Measurements from ENCODE around the gene PPFIBP2. TPM values are rescaled to one million over a fixed set of nuclear protein-coding genes. Genes with fewer than 3 reads are reported as not detected.

PPFIBP2 gene
- total and polyA plus RNA-seq, 2 of the 13 experiments (the other 11 are each of a cell fraction or from before 2014, with no cell fraction given), result 15.0 to 52.5 TPM

DNA sequence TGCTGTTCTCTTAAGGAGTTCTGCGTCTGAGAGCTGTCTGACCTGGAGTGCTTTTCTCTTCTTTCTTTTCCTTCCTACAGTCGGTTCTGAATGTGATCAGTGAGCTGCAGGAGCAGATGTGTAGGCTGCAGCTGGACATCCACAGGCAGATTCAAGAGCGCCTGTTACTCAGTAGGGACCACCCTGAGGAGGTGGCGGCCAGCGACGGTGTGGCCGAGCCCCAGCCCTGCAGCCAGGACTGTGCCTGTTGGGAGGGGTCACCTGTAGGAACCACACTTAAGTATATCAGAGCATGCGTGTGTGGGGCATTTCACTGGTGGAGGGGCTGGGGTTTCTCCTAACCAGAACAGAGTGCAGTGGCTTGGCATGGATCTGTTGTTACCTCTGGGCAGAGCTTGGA lies 103.2 kb downstream of the PPFIBP2 start (continued):
- TF ChIP-seq ZNF501 (CRISPR knock-in tag; IDR thresholded peaks at IDR 0.05) (no peak), SOX6 (IDR thresholded peaks at IDR 0.05) (no peak), SOX6 (CRISPR knock-in tag; IDR thresholded peaks at IDR 0.05) (no peak)

DNA sequence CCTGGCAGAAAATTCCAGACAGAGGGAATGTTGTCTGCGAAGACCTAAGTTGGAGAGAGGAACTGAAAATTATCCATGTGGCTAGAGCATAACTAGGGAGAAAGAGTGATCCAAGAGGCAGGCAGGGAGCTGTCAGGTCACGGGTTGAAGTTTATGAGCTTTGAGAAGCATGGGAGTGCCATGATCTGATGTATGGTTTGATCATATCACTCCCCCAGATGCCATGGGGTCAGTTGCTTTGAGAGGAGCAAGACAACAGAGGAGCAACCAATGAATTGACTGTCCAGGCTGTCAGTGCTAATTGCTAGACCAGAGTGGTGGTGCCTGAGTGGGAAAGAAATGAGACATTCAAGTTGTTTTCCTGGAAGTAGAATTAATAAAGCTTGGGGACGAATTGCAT lies 105.5 kb downstream of the PPFIBP2 start:
- CTCF ChIA-PET (ENCODE audit: low intra/inter-chr PET ratio, low total read pairs), result no interaction called here
- no peak for FAIRE-seq

More for the DNA sequence above, 105.5 kb downstream of the PPFIBP2 start:
- Histone ChIP-seq H2AFZ (ENCODE audit: low read length) (no peak overlapping the region), H3K79me2 (ENCODE audit: insufficient read depth, low read length) (no peaks in the 10 kb centered on the region), H3K36me3 (replicated peaks in 1 of 2; ENCODE audit: control insufficient read depth in 1 of 2, insufficient read depth in 2 of 2, low read length in 2 of 2) (peaks cover 23 to 46% of the 10 kb centered on the region in 2 experiments), H3K4me2 (ENCODE audit: low read depth, low read length) (no peak overlapping the region), H3K27ac (ENCODE audit: extremely low read length, insufficient read depth, low read length) (no peak overlapping the region), H3K9me3 (ENCODE audit: low read length) (no peaks in the 10 kb centered on the region), H3K9ac (ENCODE audit: insufficient read depth, low read depth, low read length) (no peak overlapping the region), H3K4me3 (replicated peaks in 1 of 3; ENCODE audit: insufficient read depth in 1 of 3, low read depth in 2 of 3, low read length in 3 of 3) (no peak overlapping the region), H3K27me3 (ENCODE audit: control insufficient read depth in 1 of 2, insufficient read depth in 2 of 2, low read length in 2 of 2) (no peaks in the 10 kb centered on the region), H4K20me1 (ENCODE audit: insufficient read depth, low read length) (no peaks in the 10 kb centered on the region), H3K4me1 (ENCODE audit: insufficient read depth, low read length) (peaks cover 5% of the 10 kb centered on the region; the same call in 1 of the 2 replicates)
- BruUV-seq (replicated peaks), result no TSS peak
- DNase-seq (ENCODE audit: low spot score), result no peak
- TF ChIP-seq, protein P1, sequence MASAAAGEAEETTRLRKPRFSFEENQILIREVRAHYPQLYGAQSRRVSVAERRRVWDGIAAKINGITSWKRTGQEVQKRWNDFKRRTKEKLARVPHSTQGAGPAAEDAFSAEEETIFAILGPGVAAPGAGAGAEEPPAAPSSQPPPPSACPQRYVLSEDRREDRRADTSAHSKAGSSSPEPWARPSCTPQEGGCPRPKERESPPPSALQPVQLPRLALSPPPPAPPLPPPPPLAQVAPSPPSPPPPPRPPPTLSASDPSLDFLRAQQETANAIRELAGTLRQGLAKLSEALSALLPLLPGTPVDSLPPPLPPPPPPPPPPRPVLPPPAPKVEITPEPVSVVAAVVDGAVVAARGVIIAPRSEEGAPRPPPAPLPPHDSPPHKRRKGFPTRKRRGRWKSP (CRISPR knock-in tag; IDR thresholded peaks at IDR 0.05), result no peak
- TF ChIP-seq ZNF7 (CRISPR knock-in tag; IDR thresholded peaks at IDR 0.05), result no peak
- no peak for TF ChIP-seq ZNF343 (CRISPR knock-in tag; IDR thresholded peaks at IDR 0.05)
- no peak for TF ChIP-seq NFIC (IDR thresholded peaks at IDR 0.05; ENCODE audit: low read length)
- no peak for TF ChIP-seq ZSCAN20 (CRISPR knock-in tag; IDR thresholded peaks at IDR 0.05; ENCODE audit: borderline replicate concordance)
- TF ChIP-seq MYC (CRISPR knock-in tag; IDR thresholded peaks at IDR 0.05; ENCODE audit: borderline replicate concordance), result no peak
- TF ChIP-seq SRF (IDR thresholded peaks at IDR 0.05; ENCODE audit: low read depth, low read length), result no peak
- TF ChIP-seq, protein P2, sequence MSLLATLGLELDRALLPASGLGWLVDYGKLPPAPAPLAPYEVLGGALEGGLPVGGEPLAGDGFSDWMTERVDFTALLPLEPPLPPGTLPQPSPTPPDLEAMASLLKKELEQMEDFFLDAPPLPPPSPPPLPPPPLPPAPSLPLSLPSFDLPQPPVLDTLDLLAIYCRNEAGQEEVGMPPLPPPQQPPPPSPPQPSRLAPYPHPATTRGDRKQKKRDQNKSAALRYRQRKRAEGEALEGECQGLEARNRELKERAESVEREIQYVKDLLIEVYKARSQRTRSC (CRISPR knock-in tag; IDR thresholded peaks at IDR 0.05; ENCODE audit: low read depth), result no peak
- intact Hi-C loops (cut with micrococcal nuclease; ENCODE audit: unreplicated experiment), result no loop called here
- POLR2A ChIA-PET, result no interaction called here
- in situ Hi-C loops (cut with HindIII; ENCODE audit: extremely low pct_ligation_motif_present, low pct_unique_long_range_greater_than_20kb), result no loop called here
- 96% methylated on average over 3 of the region's 3 CpGs for WGBS (ENCODE audit: low lambda C conversion rate)
- ATAC-seq, result no peak
